ENCODE data around the gene SLC9A9. TPM values are rescaled to one million over a fixed set of nuclear protein-coding genes. Genes with fewer than 3 reads are reported as not detected.

Gene SLC9A9
- polyA plus RNA-seq, 4 donors, result 4.1 to 7.3 (median 4.9) TPM

DNA sequence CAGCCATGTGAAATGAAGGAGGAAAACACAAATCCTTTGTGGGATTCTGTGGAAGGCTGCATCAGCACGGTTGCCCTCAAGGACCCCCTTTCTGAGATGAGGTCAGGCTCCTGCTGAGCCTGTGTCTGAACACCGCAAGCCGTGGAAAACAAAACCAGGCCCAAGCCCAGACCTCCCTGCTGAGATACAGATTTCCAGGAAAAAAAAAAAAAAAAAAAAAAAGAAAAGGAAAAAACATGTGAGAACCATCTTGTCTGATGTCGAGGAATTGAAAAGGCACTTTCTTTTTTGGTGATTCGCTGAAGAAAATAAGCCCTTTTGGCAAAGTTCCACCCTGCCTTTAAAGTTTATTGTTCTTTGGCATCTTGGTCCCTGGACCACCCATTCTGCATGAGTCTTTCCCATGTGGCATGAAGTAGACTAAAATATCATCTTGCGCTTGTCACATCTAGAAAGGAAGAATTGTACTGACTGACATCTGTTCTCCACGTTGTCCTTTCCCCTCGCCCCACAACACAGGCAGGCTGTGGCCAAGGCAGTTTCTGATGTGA, 611.1 kb downstream of the SLC9A9 start:
- no peak for DNase-seq (ENCODE audit: low read depth in 4 of 4, low spot score in 2 of 4)

DNA sequence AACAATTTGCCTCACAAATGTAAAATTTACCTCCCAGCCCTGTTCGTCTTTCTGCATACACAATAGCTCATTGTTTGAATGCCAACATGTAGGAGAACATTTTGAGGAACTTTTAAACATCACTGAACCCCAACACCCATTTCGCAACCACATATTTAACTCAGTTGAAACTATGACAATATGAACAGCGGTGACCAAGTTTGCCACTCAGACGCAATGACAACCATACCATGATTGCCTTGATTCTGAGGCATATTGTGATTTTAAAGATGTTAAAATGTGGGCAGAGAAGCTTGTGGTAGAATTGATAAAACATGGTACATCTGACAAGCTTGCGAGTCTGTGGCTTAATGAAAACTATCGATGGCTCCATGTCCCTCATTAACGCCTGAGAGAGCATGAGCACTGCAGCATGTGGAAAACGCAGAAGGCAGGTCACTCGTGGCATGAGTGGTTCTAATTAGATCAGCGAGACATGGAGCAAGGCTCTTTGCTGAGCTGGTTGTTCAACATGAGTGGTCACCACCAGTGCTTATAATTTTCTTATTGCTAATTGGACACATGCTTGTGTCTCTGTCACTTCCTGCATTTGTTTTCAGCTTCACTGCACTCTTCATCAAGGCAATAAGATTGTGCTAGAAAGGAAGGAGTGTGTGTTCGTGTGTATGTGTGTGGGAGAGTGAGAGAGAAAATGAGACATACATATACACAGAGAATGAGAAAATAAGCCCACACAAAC, 611.9 kb downstream of the SLC9A9 start:
- no peak for DNase-seq (ENCODE audit: low read depth in 4 of 4, low spot score in 2 of 4)

DNA sequence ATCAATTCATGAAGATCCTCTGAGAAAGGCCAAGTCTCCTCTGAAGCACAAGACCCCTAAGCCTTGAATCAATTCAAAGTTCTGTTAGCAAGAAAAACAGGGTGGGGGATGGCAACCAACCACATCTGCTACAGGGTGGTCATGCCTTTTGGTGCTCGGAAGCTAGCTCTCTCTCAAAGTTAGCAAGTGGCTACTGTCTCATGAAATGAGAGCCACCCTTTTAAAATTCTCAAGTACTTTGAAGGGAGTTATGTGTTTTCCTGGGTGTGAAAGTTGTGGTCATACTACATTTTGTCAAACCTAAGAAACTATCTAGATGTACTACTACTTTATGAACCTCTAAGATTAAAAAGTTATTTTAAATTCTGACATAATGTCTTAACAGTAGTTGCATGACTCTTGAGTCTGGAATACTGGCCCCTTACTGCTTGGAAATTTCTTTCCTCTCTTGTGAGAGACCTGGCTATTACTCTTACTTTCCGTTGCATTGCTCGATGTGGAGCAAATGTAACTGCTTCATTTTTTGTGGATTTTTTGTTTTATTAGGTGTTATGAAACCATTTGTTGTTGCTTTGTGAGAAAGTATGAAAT, 612.6 kb downstream of the SLC9A9 start:
- DNase-seq (ENCODE audit: low read depth in 4 of 4, low spot score in 2 of 4), result no peak

DNA sequence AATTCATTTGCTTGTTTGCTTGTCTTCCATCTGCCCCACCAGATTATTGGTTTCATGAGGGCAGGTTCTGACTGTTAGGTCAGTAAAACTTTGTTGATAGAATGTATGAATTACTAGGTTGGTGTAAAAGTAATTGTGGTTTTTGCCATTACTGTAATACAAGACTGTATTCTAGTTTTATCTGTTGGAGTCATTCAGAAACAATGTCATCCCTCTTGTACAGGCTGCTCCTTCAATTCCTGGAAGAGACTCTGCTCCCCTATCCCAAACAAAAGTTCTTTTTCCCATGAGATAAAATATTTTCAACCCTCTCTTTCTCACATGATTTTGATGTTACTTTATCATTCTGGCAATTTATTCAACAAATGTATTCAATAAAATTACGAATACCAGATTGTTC, 613.7 kb downstream of the SLC9A9 start:
- no peak for DNase-seq (ENCODE audit: low read depth in 4 of 4, low spot score in 2 of 4)

DNA sequence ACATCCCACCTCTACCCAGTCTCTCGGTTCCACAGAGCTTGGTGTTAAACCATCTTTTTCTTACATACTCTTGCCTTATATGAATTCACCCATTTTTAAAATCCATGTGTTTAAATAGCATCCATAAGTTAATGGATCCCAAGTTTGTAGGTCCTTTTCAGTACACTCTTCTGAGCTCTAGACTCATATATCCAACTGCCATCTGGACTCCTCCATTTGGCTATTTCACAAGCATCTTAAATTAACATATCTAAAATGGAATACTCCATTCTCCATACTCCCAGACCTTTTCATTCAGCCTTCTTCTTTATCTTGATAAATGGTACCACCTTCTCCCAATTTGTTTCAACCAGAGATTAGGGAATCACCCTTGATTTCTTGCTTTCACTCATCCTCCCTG, 615.3 kb downstream of the SLC9A9 start:
- DNase-seq (ENCODE audit: low read depth in 4 of 4, low spot score in 2 of 4), result no peak

DNA sequence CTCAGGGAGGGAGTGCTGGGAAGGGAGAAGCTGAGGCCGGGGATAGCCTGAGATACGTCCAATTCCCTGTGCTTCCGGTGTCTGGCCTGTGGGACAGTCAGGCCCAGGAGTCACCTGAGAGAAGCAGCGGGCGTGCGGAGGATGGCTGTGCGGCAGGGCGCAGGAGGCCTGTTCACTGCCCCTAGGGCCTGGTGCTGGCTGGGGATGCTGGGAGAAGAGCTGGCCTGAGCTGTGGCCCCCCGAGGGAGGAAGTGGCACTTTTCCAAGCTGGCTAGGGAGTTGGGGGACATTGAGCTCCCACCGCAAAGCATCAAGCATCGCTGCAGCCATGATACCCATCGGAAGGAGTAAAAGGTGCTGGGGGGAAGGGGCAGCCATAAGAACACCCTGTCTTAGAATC, 619.9 kb downstream of the SLC9A9 start:
- no peak for DNase-seq (ENCODE audit: low read depth in 4 of 4, low spot score in 2 of 4)

DNA sequence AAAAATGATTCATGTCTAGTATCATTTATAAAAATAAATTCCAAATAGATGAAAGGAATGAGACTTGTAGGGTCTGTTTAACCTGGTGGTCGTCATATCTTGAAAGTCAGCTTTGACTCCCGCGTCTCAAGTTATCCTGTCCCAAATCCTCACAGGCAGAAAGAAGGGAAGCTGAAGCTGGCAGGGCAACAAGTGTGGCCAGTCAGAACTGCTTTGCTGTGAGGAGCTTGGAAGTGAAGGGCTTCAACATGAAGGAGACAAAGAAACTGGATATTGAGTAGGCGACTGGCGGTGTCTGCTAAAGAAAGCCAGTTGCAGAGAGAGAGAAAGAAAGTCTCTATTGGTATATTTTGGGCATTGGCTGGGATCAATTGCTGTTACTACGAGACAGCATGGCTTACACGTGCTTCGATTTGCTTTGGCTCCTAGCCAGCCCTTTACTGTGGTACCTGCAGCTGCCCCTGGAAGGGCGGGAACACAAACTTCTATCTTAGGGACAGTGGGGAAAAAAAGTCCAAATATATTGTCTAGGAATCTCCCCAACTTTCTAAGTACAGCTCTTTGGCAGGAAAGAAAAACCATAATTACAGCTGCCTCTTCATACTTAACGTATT, 621.5 kb downstream of the SLC9A9 start:
- no peak for DNase-seq (ENCODE audit: low read depth in 4 of 4, low spot score in 2 of 4)

DNA sequence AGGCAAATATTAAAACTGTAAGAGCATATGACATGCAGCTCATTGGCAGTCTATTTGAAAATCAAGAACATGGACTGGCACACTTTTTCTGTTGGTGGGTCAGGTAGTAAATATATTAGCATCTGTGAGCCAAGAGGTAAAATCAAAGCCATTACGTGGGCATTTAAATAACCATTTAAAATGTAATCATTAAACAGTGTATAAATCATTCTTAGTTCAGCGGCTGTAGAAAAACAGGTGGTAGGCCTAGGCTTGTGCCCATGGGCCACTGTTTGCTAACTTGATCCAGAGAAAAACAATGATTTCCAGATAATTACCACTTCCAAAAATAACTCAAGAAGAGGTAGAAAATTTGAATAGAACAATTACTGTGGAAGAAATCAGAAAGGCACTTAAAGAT, 623.6 kb downstream of the SLC9A9 start:
- no peak for DNase-seq (ENCODE audit: low read depth in 4 of 4, low spot score in 2 of 4)

DNA sequence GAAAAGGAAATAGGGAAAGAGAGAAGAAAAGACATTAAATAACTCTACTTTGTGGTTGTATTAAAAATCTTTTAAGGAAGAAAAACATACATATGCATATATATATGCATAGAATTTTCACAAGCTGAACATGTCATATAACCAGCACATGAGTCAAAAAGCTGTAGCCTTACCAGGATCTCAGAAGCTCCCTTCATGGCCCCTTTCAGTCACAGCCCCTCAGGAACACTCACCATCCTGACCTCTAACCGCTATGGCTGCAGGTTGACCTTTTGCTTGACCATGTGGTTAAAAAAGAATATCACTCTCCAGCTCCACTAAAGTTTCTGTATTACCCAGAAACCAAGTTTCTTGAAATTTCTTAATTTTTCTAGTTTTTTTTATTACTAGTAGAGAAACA, 625.3 kb downstream of the SLC9A9 start:
- no peak for DNase-seq (ENCODE audit: low read depth in 4 of 4, low spot score in 2 of 4)

DNA sequence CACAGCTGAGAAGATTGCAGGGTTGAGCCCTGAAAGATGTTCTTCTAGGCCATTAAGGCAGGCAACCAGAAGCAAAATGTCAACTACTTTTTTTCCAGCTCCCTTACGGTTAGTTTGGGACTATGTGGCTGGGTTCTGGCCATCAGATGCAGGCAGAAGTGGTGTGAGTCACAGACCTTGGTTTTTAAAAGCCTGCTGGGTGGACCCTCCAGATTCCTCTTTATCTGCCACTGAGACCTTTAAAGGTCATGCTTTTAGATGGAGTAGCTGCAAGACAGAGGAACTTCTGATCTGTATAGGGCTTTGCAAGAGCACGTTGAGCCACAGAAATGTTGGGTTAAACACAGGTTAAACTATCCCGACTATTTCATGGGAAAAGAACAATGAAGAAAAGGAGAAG, 625.8 kb downstream of the SLC9A9 start:
- DNase-seq (ENCODE audit: low read depth in 4 of 4, low spot score in 2 of 4), result no peak

DNA sequence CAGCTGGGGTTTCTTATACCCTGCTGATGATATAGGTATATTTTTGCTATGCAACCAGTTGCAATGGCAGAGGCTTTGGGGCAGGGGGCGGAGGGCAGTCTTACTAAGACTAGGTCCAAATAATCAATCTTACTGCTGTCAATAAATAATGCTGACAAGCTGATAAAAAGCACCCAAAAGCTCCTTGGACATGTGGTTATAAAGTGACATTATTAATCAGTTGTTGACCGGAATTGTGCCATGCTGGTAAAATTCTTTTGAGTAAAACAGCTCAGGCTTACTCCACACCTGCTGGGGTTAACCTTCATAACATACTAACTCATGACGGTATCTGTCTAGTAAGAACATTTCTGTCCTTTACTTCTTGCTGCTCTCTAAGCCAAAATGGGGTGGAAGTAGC, 626.8 kb downstream of the SLC9A9 start:
- DNase-seq (ENCODE audit: low read depth in 4 of 4, low spot score in 2 of 4), result no peak

DNA sequence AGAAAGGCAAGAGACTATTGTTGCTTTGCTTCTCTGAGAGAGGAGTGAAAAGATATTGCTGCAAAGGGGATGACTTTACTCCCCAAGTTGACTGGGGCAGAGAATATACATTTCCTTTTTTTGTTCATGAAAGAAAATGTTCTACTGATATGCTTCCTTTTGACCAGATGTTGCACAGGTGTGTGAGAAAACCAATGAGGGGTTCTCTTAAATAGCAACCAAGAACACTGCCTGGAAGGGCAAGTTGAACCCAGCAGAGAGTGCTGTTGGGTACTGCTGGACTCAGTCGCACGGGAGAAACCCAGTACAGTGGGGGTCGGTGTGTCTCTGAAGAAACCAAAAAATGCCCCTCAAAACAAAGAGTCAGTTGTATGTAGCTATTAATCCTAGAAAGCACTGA, 627.5 kb downstream of the SLC9A9 start:
- no peak for DNase-seq (ENCODE audit: low read depth in 4 of 4, low spot score in 2 of 4)

DNA sequence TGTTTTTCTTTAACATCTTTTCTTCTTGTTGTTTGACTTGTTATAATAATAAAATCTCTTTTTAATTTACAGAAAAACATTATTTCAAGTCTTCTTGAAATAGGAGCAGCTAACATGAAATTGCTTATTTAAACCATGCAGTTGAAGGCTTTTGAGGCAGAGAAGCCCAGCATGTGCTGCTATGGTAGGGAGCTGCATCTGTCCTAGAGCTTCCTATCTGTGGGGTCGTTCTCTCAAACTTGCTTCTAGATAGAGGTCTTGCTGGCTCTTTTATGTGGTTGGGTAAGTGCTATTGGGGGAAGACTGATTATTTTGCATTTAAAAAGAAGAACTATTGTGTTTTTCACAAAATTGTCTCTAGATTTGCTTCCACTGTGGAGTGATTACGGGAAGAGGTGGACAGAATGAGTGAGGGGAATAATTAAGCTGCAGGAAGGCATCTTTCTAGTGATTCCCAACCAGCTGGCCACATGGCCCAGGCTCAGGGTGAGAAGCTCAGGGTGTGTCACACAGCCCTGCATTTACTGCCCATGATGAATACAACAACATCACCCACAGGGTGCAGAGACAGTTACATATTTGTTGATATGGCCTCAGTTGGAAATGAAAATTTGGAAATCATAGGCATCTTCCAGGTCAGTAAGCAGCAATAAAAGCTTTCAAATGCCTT, 630.0 kb downstream of the SLC9A9 start:
- no peak for DNase-seq (ENCODE audit: low read depth in 4 of 4, low spot score in 2 of 4)

DNA sequence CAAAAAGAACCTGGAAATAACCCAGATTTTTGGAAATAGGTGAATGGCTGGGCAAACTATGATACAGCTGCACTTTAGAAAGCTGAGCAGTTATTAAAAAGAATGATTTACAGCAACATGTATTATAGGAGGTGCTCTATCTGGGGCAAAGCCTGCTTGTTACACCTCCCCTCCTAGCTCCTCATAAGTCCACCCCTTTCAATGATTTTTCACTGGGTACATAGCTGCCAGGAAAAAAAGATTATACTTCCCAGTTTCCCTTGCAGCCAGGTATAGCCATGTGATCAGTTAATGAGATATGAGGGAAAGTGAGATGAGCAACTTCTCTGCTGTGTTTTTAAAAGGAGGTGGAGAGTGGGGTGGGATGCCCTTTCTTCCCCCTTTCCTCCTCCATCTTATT, 631.0 kb downstream of the SLC9A9 start:
- DNase-seq (ENCODE audit: low read depth in 4 of 4, low spot score in 2 of 4), result no peak

DNA sequence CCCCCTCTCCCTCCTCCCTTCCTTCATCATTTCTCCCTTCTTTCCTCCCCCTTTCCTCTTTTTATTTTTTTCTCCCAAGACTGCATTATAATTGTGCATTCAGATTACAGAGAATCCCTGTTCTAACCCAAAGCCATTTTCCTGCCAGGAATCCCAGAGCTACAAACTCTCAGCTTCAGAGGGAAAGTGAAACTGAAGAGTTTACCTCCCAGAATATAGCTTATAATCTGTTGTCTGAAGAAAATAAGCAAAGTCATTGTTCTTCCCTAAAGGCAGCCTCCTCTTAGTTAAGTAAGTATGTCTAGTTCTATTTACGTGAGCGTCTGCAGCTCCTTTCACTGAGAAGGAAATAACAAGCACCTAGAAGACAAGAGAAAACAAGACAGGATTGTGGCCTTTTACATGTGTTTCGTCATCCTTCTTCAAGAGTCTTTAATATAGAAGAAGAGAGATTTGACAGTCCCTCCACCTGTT, 631.5 kb downstream of the SLC9A9 start:
- DNase-seq (ENCODE audit: low read depth in 4 of 4, low spot score in 2 of 4), result no peak

Other genes starting within 250 kb of the SLC9A9 start
- gene DIPK2A, start 123.4 kb upstream of the SLC9A9 start, polyA plus RNA-seq (ENCODE audit: insufficient read length in 4 of 4), result 10 to 100 TPM; 33.2 to 55.4 (median 37.5) TPM